ENCODE data around the gene HACD2. TPM values are rescaled to one million over a fixed set of nuclear protein-coding genes. Genes with fewer than 3 reads are reported as not detected.

Gene HACD2
- total and polyA plus RNA-seq, 9 of the 15 experiments (the other 6 are each of a cell fraction or from before 2014, with no cell fraction given): 1.3 to 10.5 (median 3.8) TPM

DNA sequence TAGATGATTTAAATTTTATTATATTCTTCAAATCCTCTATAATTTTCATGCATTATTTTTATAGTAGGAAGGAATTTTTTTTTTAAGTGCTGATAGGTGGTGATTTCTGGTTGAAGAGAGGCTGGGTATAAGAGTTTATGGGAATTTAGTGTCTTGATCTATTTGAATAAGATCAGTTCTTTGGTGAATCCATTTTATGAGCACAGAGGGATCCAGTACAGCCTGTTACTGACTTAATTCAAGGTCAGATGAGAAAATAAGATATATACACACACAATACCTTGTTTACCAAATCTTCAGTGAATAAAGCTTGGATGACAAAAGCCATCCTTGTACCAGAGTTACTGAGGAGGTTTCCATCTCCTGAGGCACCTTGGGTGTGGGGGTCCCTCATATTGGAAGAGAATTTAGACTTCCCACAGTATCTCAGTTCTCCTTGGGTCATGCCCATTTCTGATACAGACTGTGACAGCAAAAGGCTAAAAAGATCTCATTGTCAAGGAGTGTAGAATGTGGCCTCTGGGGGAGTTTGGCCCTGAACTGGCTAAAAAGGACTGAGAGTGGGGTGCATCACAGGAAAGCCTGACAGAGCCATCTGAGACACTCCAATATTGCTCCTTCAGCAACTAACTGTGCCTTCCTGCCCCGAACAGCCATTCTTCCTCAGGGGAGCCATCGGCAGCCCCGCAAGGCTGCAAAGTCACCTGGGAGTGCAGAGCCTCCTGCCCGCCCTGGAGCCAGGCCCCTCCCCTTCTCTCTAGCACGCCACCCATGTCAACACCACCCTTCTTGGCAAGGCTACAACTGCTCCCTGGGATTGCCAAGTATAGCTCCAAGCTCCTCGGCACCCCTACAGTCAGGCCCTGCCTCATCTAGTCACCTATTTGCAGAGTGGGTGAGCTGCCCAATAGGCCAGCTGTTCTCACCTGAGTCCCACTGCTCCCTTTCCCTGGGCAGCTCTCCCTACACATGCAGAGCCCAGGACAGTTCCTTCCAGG is 43.1 kb upstream of the HACD2 start:
- no peaks in the 10 kb centered on the region for H3K9me1 ChIP-seq (ENCODE audit: control insufficient read depth, insufficient read depth, low read length)
- no peaks in the 10 kb centered on the region for H3K79me2 ChIP-seq (ENCODE audit: control insufficient read depth, insufficient read depth, low read length)
- 17% methylated on average over 3 of the region's 6 CpGs for WGBS (ENCODE audit: insufficient coverage, low coverage, missing lambda C conversion rate)
- in situ Hi-C loops (cut with MboI): no loop called here
- TF ChIP-seq ZNF707 (CRISPR knock-in tag; conservative IDR thresholded peaks at IDR 0.05): peak; percentile 79
- TF ChIP-seq, protein P1, sequence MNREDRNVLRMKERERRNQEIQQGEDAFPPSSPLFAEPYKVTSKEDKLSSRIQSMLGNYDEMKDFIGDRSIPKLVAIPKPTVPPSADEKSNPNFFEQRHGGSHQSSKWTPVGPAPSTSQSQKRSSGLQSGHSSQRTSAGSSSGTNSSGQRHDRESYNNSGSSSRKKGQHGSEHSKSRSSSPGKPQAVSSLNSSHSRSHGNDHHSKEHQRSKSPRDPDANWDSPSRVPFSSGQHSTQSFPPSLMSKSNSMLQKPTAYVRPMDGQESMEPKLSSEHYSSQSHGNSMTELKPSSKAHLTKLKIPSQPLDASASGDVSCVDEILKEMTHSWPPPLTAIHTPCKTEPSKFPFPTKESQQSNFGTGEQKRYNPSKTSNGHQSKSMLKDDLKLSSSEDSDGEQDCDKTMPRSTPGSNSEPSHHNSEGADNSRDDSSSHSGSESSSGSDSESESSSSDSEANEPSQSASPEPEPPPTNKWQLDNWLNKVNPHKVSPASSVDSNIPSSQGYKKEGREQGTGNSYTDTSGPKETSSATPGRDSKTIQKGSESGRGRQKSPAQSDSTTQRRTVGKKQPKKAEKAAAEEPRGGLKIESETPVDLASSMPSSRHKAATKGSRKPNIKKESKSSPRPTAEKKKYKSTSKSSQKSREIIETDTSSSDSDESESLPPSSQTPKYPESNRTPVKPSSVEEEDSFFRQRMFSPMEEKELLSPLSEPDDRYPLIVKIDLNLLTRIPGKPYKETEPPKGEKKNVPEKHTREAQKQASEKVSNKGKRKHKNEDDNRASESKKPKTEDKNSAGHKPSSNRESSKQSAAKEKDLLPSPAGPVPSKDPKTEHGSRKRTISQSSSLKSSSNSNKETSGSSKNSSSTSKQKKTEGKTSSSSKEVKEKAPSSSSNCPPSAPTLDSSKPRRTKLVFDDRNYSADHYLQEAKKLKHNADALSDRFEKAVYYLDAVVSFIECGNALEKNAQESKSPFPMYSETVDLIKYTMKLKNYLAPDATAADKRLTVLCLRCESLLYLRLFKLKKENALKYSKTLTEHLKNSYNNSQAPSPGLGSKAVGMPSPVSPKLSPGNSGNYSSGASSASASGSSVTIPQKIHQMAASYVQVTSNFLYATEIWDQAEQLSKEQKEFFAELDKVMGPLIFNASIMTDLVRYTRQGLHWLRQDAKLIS (CRISPR knock-in tag; IDR thresholded peaks at IDR 0.05): no peak
- TF ChIP-seq ARID2 (IDR thresholded peaks at IDR 0.05): no peak
- no TSS peak for BruUV-seq (replicated peaks)
- peak; percentile 52; the same call in 2 of the 3 replicates for ATAC-seq
- CTCF ChIA-PET (ENCODE audit: low intra/inter-chr PET ratio): no interaction called here
- H3K4me1 ChIP-seq (replicated peaks in 1 of 2; ENCODE audit: control insufficient read depth in 2 of 2, insufficient read depth in 2 of 2, low read length in 2 of 2): peaks cover 0 to 6% of the 10 kb centered on the region in 2 experiments; a peak in 2 of 5 replicates
- H3K36me3 ChIP-seq (ENCODE audit: control insufficient read depth, insufficient read depth, low read length): no peaks in the 10 kb centered on the region
- no peak overlapping the region for H2AFZ ChIP-seq (ENCODE audit: low read depth, low read length)
- H3K27ac ChIP-seq (ENCODE audit: extremely low read depth, low read depth, low read length): no peak overlapping the region
- H3K9ac ChIP-seq (ENCODE audit: insufficient read depth in 1 of 2, low read depth in 2 of 2, low read length in 2 of 2): no peak overlapping the region
- H3K4me3 ChIP-seq: no peak overlapping the region
- peaks cover 4% of the 10 kb centered on the region for H4K20me1 ChIP-seq (replicated peaks; ENCODE audit: control insufficient read depth, insufficient read depth, low read length)
- no peak for DNase-seq (ENCODE audit: extremely low read depth in 1 of 4, low spot score in 3 of 4)
- peaks cover 0 to 19% of the 10 kb centered on the region in 2 experiments; a peak in 2 of 5 replicates for H3K27me3 ChIP-seq (ENCODE audit: control insufficient read depth in 2 of 2, insufficient read depth in 2 of 2, low read length in 2 of 2)
- H3K9me3 ChIP-seq (replicated peaks; ENCODE audit: control insufficient read depth, insufficient read depth, low read depth, low read length): no peaks in the 10 kb centered on the region
- POLR2A ChIA-PET: no interaction called here
- no peak for FAIRE-seq
- no peak overlapping the region for H3K4me2 ChIP-seq (ENCODE audit: insufficient read depth, low read length)
- intact Hi-C loops (cut with micrococcal nuclease): no loop called here
